ENCODE data around the gene ZNF692.
"Not testable (repeated sequence)": the region's sequence is repeated elsewhere in the genome, so short reads cannot be mapped to it uniquely, and the experiment has no call there.

Gene ZNF692

DNA sequence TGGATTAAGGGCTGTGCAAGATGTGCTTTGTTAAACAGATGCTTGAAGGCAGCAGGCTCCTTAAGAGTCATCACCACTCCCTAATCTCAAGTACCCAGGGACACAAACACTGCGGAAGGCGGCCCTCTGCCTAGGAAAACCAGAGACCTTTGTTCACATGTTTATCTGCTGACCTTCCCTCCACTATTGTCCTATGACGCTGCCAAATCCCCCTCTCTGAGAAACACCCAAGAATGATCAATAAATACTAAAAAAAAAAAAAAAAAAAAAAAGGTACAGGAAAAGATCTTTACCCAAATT, 28.2 kb downstream of the ZNF692 start:
- not testable (repeated sequence) for FAIRE-seq; DNase-seq (ENCODE audit: extremely low spot score, insufficient read length, low read depth)

DNA sequence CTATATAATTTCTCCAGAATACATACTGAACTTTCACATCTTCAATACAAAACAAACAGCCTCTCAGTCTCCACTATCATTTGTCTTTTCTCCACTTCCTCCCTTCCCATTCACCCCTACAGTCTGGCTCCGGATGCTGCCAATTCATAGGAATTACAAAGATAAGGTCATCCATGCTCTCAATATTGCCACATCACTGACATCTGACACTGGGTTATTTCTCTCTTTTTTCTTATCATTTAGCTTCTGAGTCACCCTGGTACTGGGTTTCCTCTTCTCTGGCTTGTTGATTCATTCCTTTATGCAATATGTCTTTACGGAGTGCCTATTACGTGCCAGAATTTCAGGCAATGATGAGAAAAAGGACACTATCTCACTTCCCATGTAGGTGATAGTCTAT, 30.0 kb downstream of the ZNF692 start:
- DNase-seq (ENCODE audit: extremely low spot score, insufficient read length, low read depth), result no peak

GRCh38 chr1:248825909-248826760, 32.8 kb downstream of the ZNF692 start, which contains the start of gene SH3BP5L:
Gene SH3BP5L, minus strand, starts transcription at chr1:248825915. Its CDS starts 980 bp downstream, at chr1:248824935.
- FAIRE-seq (peak; percentile 92), DNase-seq (ENCODE audit: extremely low spot score, insufficient read length, low read depth) (peak; percentile 90)

More for the DNA sequence above, 30.0 kb downstream of the ZNF692 start:
- FAIRE-seq, result no peak

DNA sequence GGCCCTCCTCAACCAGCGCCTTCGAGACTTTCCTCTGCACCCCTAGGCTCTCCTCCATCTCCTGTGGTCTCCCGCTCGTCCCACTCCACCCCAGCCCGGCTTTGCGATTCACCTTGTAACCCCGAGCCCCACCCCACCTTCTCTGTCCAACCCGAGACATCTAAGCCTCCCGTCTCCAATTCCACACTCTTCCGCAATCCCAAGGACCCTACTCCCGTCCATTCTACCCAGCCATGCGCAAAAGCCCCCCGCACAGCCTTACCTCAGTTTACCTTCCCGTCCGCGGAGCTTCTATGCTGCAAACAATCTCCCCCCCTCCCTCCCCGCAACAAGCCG, 33.3 kb downstream of the ZNF692 start:
- FAIRE-seq, result no peak
- no peak for DNase-seq (ENCODE audit: extremely low spot score, insufficient read length, low read depth)

DNA sequence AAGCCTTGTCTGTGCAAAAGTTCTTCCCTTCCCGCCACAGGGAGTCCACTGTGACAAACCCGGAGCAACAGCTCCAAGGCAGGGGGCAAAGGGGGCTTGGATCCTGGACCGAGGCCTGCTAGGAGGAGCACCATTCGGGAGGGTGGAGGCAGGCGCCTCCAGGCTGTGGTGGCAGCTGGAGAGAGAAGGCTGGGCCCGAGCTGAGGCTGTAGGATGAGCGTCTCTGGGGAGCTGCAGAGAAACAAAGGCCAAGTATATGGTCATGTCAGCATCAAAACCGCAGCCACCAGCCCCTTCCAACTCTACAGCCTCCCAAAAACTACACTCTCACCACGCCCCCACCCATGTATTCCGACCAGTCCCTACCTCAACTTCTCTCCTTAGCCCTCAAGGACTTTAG, 33.7 kb downstream of the ZNF692 start:
- DNase-seq (ENCODE audit: extremely low spot score, insufficient read length, low read depth) (no peak), FAIRE-seq (no peak)

GRCh38 chr1:248824701-248825100, 34.2 kb downstream of the ZNF692 start:
- DNase-seq (ENCODE audit: extremely low spot score, insufficient read length, low read depth) (no peak), FAIRE-seq (no peak)

DNA sequence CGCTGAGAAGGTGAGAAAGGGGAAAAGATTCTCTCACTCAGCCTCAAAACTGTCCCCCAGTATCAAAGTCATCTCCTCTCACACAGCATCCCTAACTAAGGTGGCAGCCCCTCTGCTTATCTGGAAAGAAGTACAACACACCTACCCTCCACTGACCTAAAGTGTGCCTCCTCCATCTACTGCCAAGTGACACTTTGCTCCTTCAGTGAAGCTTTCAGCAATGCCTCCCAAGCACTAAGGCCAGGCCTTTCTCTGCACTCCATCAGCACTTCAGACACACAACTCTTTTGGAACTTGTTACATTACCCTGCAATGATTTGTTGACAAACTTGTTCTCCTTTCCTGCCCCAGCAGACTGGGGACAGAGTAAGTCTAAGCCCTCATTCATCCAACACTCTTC, 34.6 kb downstream of the ZNF692 start:
- FAIRE-seq, result no peak

GRCh38 chr1:248823517-248824001, 35.3 kb downstream of the ZNF692 start:
- FAIRE-seq, result no peak

More for the DNA sequence above, 34.6 kb downstream of the ZNF692 start:
- no peak for DNase-seq (ENCODE audit: extremely low spot score, insufficient read length, low read depth)

GRCh38 chr1:248822148-248823032, 36.5 kb downstream of the ZNF692 start:
- no peak for DNase-seq (ENCODE audit: extremely low spot score, insufficient read length, low read depth)
- FAIRE-seq, result no peak

More at GRCh38 chr1:248823517-248824001, 35.3 kb downstream of the ZNF692 start:
- DNase-seq (ENCODE audit: extremely low spot score, insufficient read length, low read depth), result no peak

DNA sequence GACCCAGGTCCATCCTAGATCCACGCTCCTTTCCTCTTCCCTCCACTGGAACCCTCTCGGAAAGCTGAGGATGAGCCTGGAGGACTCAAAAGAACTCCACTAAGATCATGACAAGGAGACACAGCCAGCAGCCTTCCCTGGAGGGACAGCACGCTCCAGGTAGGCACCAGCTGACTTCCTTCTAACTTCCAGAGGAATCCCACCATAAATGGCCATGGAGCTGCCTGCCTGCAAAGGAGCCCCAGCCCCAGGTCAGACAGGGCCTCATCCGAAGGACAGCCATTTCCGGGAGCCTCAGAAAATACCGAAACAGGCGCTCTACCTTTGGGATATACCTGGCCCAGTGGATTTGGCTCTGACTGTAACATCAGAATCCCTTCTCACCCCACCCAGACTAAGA, 37.2 kb downstream of the ZNF692 start:
- FAIRE-seq (no peak), DNase-seq (ENCODE audit: extremely low spot score, insufficient read length, low read depth) (no peak)

GRCh38 chr1:248821101-248821500, 37.8 kb downstream of the ZNF692 start:
- FAIRE-seq (no peak), DNase-seq (ENCODE audit: extremely low spot score, insufficient read length, low read depth) (no peak)

DNA sequence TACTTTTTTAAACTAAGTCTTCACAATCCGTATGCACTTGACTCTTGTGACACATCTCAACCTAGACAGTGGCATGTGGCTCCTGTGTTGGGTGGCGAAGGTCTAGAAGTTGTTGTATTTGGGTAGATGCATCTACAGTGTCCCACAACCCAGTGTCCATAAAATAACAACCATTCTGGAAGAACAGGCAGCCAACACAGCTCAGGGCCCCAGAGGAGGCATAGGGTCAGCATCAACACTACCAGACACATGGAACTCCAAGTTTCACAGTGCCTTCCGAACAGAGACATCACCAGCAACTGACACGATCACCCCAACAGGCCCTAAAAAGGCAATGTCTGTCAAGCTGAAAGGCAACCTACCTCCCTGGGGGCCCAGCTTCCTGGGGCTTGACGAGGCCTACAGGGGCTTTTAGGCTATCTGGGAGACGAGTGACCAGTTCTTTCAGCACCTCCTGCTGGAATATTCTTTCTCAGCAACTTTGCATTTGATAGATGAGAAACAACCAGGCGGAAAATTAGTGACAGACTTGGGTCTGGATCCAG, 38.8 kb downstream of the ZNF692 start:
- DNase-seq (ENCODE audit: extremely low spot score, insufficient read length, low read depth), result no peak
- FAIRE-seq, result no peak

GRCh38 chr1:248818505-248819374, 40.1 kb downstream of the ZNF692 start:
- FAIRE-seq (peak; percentile 36), DNase-seq (ENCODE audit: extremely low spot score, insufficient read length, low read depth) (no peak)

GRCh38 chr1:248817065-248817464, 41.8 kb downstream of the ZNF692 start:
- no peak for FAIRE-seq

GRCh38 chr1:248816042-248816851, 42.6 kb downstream of the ZNF692 start:
- no peak for FAIRE-seq
- DNase-seq (ENCODE audit: extremely low spot score, insufficient read length, low read depth), result no peak

More at GRCh38 chr1:248817065-248817464, 41.8 kb downstream of the ZNF692 start:
- no peak for DNase-seq (ENCODE audit: extremely low spot score, insufficient read length, low read depth)

DNA sequence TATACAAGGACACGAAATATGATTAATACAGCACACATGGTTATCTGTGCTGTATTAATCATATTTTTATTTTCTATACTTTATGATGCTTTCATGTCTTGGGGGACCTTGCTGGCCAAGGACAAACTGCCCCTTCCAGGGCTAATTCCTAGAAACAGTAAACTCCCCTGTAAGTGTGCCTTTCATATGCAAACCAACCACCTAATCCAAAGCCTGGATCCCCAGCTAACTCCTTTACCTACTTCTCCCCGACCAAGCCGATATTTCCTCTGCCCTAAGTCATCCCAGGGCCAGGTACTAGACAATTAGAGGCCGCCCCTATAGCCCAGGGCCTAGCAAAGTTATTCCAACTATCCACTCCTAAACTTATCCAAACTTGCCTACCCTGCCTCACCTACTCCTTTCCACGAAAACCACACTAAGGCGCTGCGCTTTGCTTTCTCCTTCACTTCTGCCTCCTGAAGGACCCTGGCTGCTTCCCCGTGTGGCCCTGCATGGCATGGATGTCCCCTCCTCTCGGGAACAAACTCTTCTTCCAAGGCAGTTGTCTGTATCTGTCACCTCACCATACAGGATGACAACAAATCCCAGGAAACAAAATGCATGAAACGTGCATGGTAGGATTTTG, 43.4 kb downstream of the ZNF692 start:
- FAIRE-seq (no peak), DNase-seq (ENCODE audit: extremely low spot score, insufficient read length, low read depth) (no peak)

GRCh38 chr1:248814351-248814750, 44.5 kb downstream of the ZNF692 start:
- DNase-seq (ENCODE audit: extremely low spot score, insufficient read length, low read depth) (no peak), FAIRE-seq (no peak)

DNA sequence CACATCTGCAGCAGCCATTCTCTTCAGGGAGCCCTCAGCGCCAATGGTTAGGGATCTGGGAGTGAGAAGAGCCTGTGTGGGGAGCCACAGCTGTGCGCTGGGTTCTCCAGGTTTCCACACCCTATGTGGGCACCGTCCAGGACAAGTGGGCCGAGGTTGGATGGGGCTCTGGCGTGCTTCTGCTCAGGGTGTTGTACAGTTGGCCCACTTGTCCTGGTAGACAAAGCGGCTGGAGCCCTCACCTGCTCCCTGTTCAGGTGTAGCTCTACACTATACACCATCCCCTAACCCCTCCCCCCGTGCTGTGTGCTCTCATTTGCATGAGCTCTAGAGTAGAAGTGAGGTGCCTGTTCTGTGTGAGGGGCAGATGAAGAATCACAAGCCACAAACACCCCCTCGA, 45.3 kb downstream of the ZNF692 start:
- FAIRE-seq, result no peak
- DNase-seq (ENCODE audit: extremely low spot score, insufficient read length, low read depth), result no peak
